Measurements from ENCODE around the gene MTG2.

The MTG2 gene

GRCh38 chr20:62231292-62231691, 48.5 kb downstream of the MTG2 start:
- DNase-seq (ENCODE audit: low read depth in 2 of 2): no peak
- no peak overlapping the region for H3K4me3 ChIP-seq (replicated peaks in 1 of 2; ENCODE audit: low read depth in 2 of 2, low read length in 2 of 2)
- TF ChIP-seq CTCF (IDR thresholded peaks at IDR 0.05; ENCODE audit: low read depth, low read length): no peak

GRCh38 chr20:62232194-62232593, 49.4 kb downstream of the MTG2 start:
- no peak for DNase-seq (ENCODE audit: low read depth in 2 of 2)
- no peak overlapping the region for H3K4me3 ChIP-seq (replicated peaks in 1 of 2; ENCODE audit: low read depth in 2 of 2, low read length in 2 of 2)
- TF ChIP-seq CTCF (IDR thresholded peaks at IDR 0.05; ENCODE audit: low read depth, low read length): no peak

GRCh38 chr20:62232770-62233645, 50.2 kb downstream of the MTG2 start:
- DNase-seq (ENCODE audit: low read depth in 2 of 2): no peak
- TF ChIP-seq CTCF (IDR thresholded peaks at IDR 0.05; ENCODE audit: low read depth, low read length): no peak
- no peak overlapping the region for H3K4me3 ChIP-seq (replicated peaks in 1 of 2; ENCODE audit: low read depth in 2 of 2, low read length in 2 of 2)

GRCh38 chr20:62233684-62234083, 50.9 kb downstream of the MTG2 start:
- no peak for TF ChIP-seq CTCF (IDR thresholded peaks at IDR 0.05; ENCODE audit: low read depth, low read length)
- DNase-seq (ENCODE audit: low read depth in 2 of 2): no peak
- no peak overlapping the region for H3K4me3 ChIP-seq (replicated peaks in 1 of 2; ENCODE audit: low read depth in 2 of 2, low read length in 2 of 2)

GRCh38 chr20:62234339-62234738, 51.5 kb downstream of the MTG2 start:
- H3K4me3 ChIP-seq (replicated peaks in 1 of 2; ENCODE audit: low read depth in 2 of 2, low read length in 2 of 2): no peak overlapping the region
- TF ChIP-seq CTCF (IDR thresholded peaks at IDR 0.05; ENCODE audit: low read depth, low read length): no peak
- no peak for DNase-seq (ENCODE audit: low read depth in 2 of 2)

- H3K4me3 ChIP-seq (replicated peaks in 1 of 2; ENCODE audit: low read depth in 2 of 2, low read length in 2 of 2): no peak overlapping the region
- DNase-seq (ENCODE audit: low read depth in 2 of 2): no peak
- TF ChIP-seq CTCF (IDR thresholded peaks at IDR 0.05; ENCODE audit: low read depth, low read length): no peak
Measured at GRCh38 chr20:62235001-62235776, 52.4 kb downstream of the MTG2 start.

All from cardiac fibroblast (primary cell).